ENCODE data around the gene EHHADH.

EHHADH gene

DNA sequence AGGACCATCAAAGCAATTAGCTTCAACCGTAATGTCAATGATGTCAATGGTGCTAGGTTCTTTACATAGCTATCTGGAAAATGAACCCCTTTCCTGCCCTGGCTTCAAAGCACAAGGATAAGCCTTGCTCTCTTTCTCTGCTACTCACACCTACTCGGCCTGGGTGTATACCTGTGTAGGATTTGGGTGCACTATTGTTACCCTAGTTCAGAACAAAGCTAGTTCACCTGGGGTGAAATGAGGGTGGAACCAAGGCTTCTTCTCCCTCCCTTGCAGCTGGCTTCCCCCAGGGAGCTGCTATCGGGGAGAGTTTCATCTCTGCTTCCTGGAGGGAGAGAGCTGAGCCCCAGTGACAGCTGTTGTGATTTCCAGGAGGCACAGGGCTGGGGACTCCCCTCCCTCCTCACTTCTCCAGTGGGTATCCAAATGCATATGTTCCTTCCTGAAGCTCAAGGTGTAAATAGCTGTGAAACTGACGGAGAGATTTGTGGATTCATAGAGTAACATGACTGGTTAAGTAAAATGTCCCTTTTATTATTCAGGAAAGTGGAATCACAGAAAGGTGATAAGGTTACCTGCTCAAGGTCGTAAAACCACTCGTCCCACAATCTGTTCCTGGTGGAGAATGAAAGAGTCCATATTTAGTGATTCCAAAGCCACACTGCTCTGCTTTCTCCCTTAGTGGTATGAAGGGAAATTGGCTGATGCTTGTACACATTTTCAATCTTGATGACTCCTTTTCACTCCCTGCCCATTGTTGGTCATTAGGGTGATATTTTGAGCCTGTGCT lies 89.2 kb downstream of the EHHADH start:
- DNase-seq (ENCODE audit: low spot score in 2 of 2) (no peak), ATAC-seq (replicated peaks; ENCODE audit: extremely low read depth, poor library complexity, severe bottlenecking) (no peak)
- H3K36me3 Mint-ChIP-seq (ENCODE audit: insufficient read depth) = no peaks in the 10 kb centered on the region
- peaks cover 58% of the 10 kb centered on the region for H3K27me3 Mint-ChIP-seq
- no peak overlapping the region for H3K27ac Mint-ChIP-seq (ENCODE audit: low read depth)
- no peaks in the 10 kb centered on the region for H3K9me3 Mint-ChIP-seq
- no peak overlapping the region for H3K4me3 Mint-ChIP-seq
- H3K4me1 Mint-ChIP-seq = no peaks in the 10 kb centered on the region

DNA sequence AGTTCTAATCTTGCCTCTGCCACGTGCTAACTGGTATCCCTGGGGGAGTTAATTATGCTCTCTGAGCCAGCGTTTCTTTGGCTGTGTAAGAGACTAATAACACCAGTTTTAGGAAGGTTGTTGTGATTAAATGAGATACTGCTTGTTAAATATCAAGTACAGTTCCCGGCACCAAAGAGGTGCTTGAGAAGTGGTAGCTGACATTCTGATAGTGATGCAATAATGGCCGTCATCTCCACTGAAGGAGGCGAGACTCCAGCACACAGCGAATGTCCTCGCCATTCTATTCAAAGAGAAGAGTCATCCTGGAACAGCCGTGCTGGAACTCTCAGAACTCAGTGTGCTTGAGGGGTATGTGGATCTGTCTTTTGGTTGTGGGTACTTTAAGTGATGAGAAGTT lies 91.2 kb downstream of the EHHADH start:
- Mint-ChIP-seq H3K4me1 (no peaks in the 10 kb centered on the region), H3K27me3 (peaks cover 64% of the 10 kb centered on the region), H3K27ac (ENCODE audit: low read depth) (no peak overlapping the region), H3K9me3 (no peaks in the 10 kb centered on the region), H3K36me3 (ENCODE audit: insufficient read depth) (no peaks in the 10 kb centered on the region), H3K4me3 (no peak overlapping the region)
- no peak for DNase-seq (ENCODE audit: low spot score in 2 of 2)
- no peak for ATAC-seq (replicated peaks; ENCODE audit: extremely low read depth, poor library complexity, severe bottlenecking)

- ATAC-seq (replicated peaks; ENCODE audit: extremely low read depth, poor library complexity, severe bottlenecking) (no peak), DNase-seq (ENCODE audit: low spot score in 2 of 2) (no peak)
- Mint-ChIP-seq H3K27ac (ENCODE audit: low read depth) (no peak overlapping the region), H3K4me1 (no peaks in the 10 kb centered on the region), H3K9me3 (no peaks in the 10 kb centered on the region), H3K4me3 (no peak overlapping the region), H3K36me3 (ENCODE audit: insufficient read depth) (no peaks in the 10 kb centered on the region), H3K27me3 (peaks cover 61% of the 10 kb centered on the region)
These were observed 92.1 kb downstream of the EHHADH start for GRCh38 chr3:185161761-185162160.

DNA sequence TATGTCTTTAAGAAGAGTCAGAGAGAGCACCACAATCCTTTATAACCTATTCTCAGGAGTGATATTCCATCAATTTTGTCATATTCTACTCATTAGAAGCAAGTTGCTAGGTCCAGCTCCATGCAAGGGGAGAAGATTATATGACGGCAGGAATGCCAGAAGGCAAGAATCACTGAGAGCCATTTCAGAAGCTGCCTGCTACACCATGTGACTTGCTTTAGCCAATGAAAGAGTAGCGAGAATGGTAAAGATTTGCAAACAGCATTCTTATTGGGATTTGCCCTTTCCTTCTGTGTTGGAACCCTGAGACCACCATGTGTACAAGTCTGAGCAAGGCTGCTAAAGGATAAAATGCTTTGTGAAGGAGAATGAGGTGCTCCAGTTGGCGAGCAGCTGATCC lies 96.5 kb downstream of the EHHADH start:
- Mint-ChIP-seq H3K4me3 (no peak overlapping the region), H3K36me3 (ENCODE audit: insufficient read depth) (no peaks in the 10 kb centered on the region), H3K27ac (ENCODE audit: low read depth) (no peak overlapping the region), H3K9me3 (no peaks in the 10 kb centered on the region), H3K4me1 (peaks cover 5% of the 10 kb centered on the region), H3K27me3 (peaks cover 34% of the 10 kb centered on the region)
- DNase-seq (ENCODE audit: low spot score in 2 of 2) (no peak), ATAC-seq (replicated peaks; ENCODE audit: extremely low read depth, poor library complexity, severe bottlenecking) (no peak)

DNA sequence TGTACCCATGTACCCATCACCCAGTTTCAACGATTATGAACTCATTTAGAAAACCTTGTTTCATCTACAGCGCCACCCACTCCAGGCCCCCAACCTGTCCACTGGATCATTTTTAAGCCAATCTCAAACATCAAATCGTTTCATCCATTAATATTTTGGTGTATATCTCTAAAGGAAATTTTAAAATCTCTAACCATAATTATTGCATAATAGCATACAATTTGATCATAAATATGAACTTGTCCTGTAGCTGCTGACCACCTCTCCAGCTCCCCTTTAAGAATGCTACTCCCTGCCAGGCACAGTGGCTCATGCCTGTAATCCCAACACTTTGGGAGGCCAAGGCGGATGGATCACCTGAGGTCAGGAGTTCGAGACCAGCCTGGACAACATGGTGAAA lies 98.2 kb downstream of the EHHADH start:
- Mint-ChIP-seq H3K4me1 (peaks cover 5% of the 10 kb centered on the region), H3K9me3 (no peaks in the 10 kb centered on the region), H3K4me3 (no peak overlapping the region), H3K36me3 (ENCODE audit: insufficient read depth) (no peaks in the 10 kb centered on the region), H3K27ac (ENCODE audit: low read depth) (no peak overlapping the region), H3K27me3 (peaks cover 37% of the 10 kb centered on the region)
- DNase-seq (ENCODE audit: low spot score in 2 of 2) = no peak
- no peak for ATAC-seq (replicated peaks; ENCODE audit: extremely low read depth, poor library complexity, severe bottlenecking)

DNA sequence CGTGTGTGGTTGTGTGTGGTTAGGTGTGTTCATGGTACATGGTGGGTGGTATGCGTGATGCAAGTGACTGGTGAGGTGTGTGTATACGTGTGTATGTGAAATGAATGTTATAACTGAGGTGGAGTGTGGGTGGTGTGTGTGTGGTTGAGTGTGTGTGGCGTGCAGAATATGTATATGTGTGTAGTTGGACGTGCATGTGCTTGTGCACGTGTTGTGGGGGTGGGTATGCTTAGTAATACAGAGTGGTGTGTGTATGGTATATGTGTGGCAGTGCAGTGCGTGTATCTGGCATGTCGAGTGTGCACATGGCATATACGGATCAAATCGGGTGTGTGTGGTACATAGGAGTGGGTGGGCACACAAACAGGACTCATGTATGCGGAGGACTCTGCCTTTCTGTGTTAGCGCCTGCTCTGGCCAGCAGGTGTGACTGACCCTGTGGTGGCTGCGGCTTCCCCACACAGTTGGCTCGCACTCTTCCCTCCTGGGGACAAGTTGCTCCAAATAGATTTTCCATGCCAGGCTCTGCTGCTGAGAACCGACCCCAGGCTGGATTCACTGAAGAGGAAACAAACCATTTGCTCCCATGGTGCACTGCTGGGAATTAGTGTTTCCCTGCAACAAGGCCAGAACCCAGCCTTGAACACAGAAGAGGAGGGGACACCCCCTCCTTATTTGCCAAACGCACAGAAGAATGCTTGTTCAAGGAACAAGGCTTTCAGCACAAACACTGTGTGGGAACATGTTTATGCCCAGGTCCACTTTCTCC lies 99.8 kb downstream of the EHHADH start:
- H3K4me3 Mint-ChIP-seq = no peak overlapping the region
- H3K27me3 Mint-ChIP-seq = peaks cover 33% of the 10 kb centered on the region
- ATAC-seq (replicated peaks; ENCODE audit: extremely low read depth, poor library complexity, severe bottlenecking) (no peak), DNase-seq (ENCODE audit: low spot score in 2 of 2) (no peak)
- H3K9me3 Mint-ChIP-seq = no peaks in the 10 kb centered on the region
- H3K4me1 Mint-ChIP-seq = peaks cover 5% of the 10 kb centered on the region
- no peaks in the 10 kb centered on the region for H3K36me3 Mint-ChIP-seq (ENCODE audit: insufficient read depth)
- H3K27ac Mint-ChIP-seq (ENCODE audit: low read depth) = no peak overlapping the region

DNA sequence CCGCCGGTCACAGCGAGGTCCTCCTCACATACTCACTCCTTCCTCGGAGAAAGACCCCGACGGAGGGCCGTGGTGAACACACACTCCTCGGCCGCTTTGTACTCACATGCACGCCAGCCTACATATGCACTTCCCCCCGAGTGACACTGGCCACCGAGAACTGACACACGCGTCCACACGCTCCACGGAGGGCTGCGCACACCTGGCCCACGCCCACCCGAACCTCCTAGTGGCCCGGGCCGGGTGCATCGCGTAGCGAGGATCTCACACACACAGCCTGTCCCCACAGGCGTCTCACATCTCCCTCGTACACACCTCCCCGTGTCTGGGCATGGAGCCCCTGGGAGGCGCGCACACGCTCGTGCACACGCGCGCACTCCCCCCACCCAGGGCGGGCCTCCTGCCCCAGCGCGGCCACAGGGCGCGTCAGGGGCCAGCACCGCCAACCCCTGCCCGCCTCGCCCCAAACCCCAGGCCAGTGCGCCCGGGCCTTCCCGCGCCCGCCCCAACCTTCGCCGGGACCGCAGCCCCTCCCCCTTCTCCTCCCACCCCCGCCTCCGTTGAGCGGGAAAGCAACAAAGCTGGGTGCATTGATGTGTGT lies 100.6 kb downstream of the EHHADH start:
- H3K27me3 Mint-ChIP-seq = peaks cover 26% of the 10 kb centered on the region
- H3K9me3 Mint-ChIP-seq = no peaks in the 10 kb centered on the region
- no peak overlapping the region for H3K4me3 Mint-ChIP-seq
- no peak for DNase-seq (ENCODE audit: low spot score in 2 of 2)
- H3K36me3 Mint-ChIP-seq (ENCODE audit: insufficient read depth) = no peaks in the 10 kb centered on the region
- H3K27ac Mint-ChIP-seq (ENCODE audit: low read depth) = no peak overlapping the region
- H3K4me1 Mint-ChIP-seq = peaks cover 5% of the 10 kb centered on the region
- no peak for ATAC-seq (replicated peaks; ENCODE audit: extremely low read depth, poor library complexity, severe bottlenecking)

DNA sequence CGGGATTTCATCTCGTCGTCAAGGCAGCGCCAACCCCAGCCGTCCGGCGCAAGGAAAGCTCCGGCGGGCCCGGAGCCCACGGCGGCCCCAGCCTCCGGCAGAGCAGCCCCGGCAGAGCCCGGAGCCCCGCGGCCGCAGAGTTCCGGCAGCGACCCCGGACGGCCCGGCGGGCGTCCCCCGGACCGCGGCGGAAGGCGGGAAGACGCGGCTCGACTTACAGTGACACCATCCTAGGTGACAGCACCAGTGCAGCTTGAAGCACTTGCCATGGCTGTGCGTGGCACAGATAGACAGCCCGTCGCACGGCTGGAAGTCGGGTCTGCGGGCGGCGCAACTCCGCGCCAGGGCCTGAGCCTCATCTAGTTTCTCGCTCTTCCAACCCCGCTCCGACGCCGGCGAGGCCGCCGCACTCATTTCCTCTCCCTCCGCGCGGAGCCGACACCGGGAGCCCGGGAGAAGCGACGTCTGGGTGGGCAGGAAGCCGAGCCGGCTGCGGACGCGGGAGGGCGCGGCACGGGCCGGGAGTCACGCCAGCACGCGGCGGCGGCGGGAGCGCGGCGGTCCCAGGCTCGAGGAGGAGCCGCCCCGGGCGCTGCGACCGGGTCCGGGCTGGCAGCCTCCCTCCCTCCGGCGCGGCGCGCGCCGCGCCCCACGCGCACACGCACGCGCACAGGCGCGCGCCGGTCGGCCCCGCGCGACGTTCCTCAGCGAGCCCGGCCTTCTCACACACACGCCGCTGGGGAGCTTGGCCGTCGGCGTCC lies 101.3 kb downstream of the EHHADH start, which contains the start of gene C3orf70:
Gene C3orf70, minus strand, starts transcription at position 651 of the 761 bp plus-strand sequence. Its CDS starts 237 bp downstream, at position 414.
- no peaks in the 10 kb centered on the region for H3K9me3 Mint-ChIP-seq
- H3K27ac Mint-ChIP-seq (ENCODE audit: low read depth) = no peak within 1 kb of the TSS
- DNase-seq (ENCODE audit: low spot score in 2 of 2) = no peak

GRCh38 chr3:185151964-185152409 lies 101.9 kb downstream of the EHHADH start:
- no peaks in the 10 kb centered on the region for H3K36me3 Mint-ChIP-seq (ENCODE audit: insufficient read depth)
- no peaks in the 10 kb centered on the region for H3K9me3 Mint-ChIP-seq
- ATAC-seq (replicated peaks; ENCODE audit: extremely low read depth, poor library complexity, severe bottlenecking) (no peak), DNase-seq (ENCODE audit: low spot score in 2 of 2) (no peak)
- no peak overlapping the region for H3K4me3 Mint-ChIP-seq
- H3K27me3 Mint-ChIP-seq = peaks cover 24% of the 10 kb centered on the region
- peaks cover 5% of the 10 kb centered on the region for H3K4me1 Mint-ChIP-seq
- no peak overlapping the region for H3K27ac Mint-ChIP-seq (ENCODE audit: low read depth)

More for the DNA sequence above, 101.3 kb downstream of the EHHADH start, which contains the start of gene C3orf70:
- peaks cover 5% of the 10 kb centered on the region for H3K4me1 Mint-ChIP-seq
- H3K27me3 Mint-ChIP-seq = peaks cover 24% of the 10 kb centered on the region
- H3K36me3 Mint-ChIP-seq (ENCODE audit: insufficient read depth) = no peaks in the 10 kb centered on the region
- peak; percentile 36 for ATAC-seq (replicated peaks; ENCODE audit: extremely low read depth, poor library complexity, severe bottlenecking)
- no peak within 1 kb of the TSS for H3K4me3 Mint-ChIP-seq

DNA sequence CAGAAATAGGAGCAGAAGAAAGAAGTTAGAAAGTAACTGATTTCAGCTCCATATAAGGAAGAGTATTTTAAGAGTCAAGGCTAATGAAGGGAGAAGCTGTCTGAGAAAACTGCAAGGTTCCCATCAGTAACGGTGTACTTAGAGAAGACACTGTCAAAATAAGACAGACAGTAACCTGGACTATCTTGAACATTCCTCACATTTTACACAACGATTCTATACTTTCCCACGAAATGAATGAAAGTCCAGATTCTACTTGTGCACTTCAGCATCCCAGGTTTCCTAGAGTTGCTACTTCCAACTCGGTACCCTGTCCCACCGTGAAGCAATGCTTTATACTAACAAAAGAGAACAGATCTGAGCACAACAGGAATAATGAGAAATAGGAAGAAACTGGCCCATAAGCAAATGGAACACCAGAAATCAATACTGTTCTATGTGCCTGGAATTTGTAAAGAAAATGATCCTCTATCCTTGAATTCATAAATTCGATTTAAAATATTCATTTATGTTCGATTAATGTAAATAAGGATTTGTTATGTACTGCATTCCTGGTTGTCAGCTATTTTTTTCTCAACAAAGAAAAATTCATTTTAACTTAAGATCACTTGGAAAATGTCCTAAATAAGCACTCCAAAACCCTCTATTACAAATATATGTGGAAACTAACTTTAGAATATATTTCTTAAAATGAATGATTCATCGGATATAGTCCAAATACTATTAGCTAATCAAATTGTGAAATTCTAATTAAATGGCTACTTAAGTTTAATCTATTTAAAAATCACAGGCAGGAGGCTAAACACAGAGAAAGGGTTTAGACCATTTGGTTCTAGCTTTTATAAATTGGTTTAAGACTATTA lies 102.5 kb downstream of the EHHADH start:
- H3K36me3 Mint-ChIP-seq (ENCODE audit: insufficient read depth) = no peaks in the 10 kb centered on the region
- no peaks in the 10 kb centered on the region for H3K9me3 Mint-ChIP-seq
- ATAC-seq (replicated peaks; ENCODE audit: extremely low read depth, poor library complexity, severe bottlenecking) (no peak), DNase-seq (ENCODE audit: low spot score in 2 of 2) (no peak)
- peaks cover 24% of the 10 kb centered on the region for H3K27me3 Mint-ChIP-seq
- H3K4me1 Mint-ChIP-seq = peaks cover 5% of the 10 kb centered on the region
- peak overlapping the region; percentile 3 for H3K4me3 Mint-ChIP-seq
- no peak overlapping the region for H3K27ac Mint-ChIP-seq (ENCODE audit: low read depth)

DNA sequence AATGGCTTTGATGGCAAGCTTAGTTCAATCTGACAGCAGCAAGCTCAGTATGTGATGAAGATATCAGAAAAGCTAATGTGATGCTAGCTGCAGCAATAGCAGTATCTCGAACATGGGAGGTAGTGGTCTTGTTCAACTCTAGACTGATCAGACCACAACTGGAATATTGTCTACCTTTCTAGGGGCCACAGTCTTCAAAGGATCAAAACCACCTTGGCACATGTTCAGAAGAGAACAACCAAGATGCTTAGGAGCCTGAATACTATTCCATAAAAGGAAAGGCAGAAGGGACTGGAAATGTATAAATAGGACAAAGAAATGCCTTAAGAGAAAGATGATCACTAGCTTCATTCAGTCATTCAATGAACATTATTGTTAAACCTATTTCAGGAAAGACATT lies 103.3 kb downstream of the EHHADH start:
- H3K9me3 Mint-ChIP-seq = no peaks in the 10 kb centered on the region
- H3K4me1 Mint-ChIP-seq = peaks cover 5% of the 10 kb centered on the region
- peaks cover 24% of the 10 kb centered on the region for H3K27me3 Mint-ChIP-seq
- H3K4me3 Mint-ChIP-seq = no peak overlapping the region
- ATAC-seq (replicated peaks; ENCODE audit: extremely low read depth, poor library complexity, severe bottlenecking) (no peak), DNase-seq (ENCODE audit: low spot score in 2 of 2) (no peak)
- H3K36me3 Mint-ChIP-seq (ENCODE audit: insufficient read depth) = no peaks in the 10 kb centered on the region
- no peak overlapping the region for H3K27ac Mint-ChIP-seq (ENCODE audit: low read depth)
